GM21825 (cell line): ENCODE results near the gene B4GALT1.

Source experiments
- ATAC-seq: cut with Tn5 transposase; IDR thresholded peaks from one replicate; pipeline ENCODE4 v1.9.1; 2021; ENCODE audit warnings: mild to moderate bottlenecking, moderate library complexity; ENCODE audit not compliant: unreplicated experiment

The B4GALT1 gene

GRCh38 chr9:33125871-33126823, 41.0 kb downstream of the B4GALT1 start:
- ATAC-seq = no peak

GRCh38 chr9:33125461-33125860, 41.7 kb downstream of the B4GALT1 start:
- ATAC-seq = no peak

GRCh38 chr9:33124751-33125381, 42.3 kb downstream of the B4GALT1 start:
- ATAC-seq = peak; percentile 51

GRCh38 chr9:33124046-33124445, 43.1 kb downstream of the B4GALT1 start:
- ATAC-seq = no peak

- no peak for ATAC-seq
These were observed 43.6 kb downstream of the B4GALT1 start for GRCh38 chr9:33123407-33124031.

- ATAC-seq = no peak
These were observed 46.5 kb downstream of the B4GALT1 start for GRCh38 chr9:33120620-33121019.

- no peak for ATAC-seq
These were observed 49.3 kb downstream of the B4GALT1 start for GRCh38 chr9:33117796-33118195.

- no peak for ATAC-seq
These were observed 49.8 kb downstream of the B4GALT1 start for GRCh38 chr9:33117306-33117705.

- no peak for ATAC-seq
These were observed 50.3 kb downstream of the B4GALT1 start for GRCh38 chr9:33116860-33117259.

GRCh38 chr9:33114746-33115145, 52.4 kb downstream of the B4GALT1 start:
- no peak for ATAC-seq

- ATAC-seq = no peak
These were observed 53.2 kb downstream of the B4GALT1 start for GRCh38 chr9:33113799-33114547.

- ATAC-seq = no peak
These were observed 55.0 kb downstream of the B4GALT1 start for GRCh38 chr9:33112094-33112493.

GRCh38 chr9:33111631-33112030, 55.5 kb downstream of the B4GALT1 start:
- no peak for ATAC-seq

GRCh38 chr9:33110686-33111085, 56.5 kb downstream of the B4GALT1 start:
- no peak for ATAC-seq

- ATAC-seq = no peak
These were observed 57.1 kb downstream of the B4GALT1 start for GRCh38 chr9:33109850-33110595.

- no peak for ATAC-seq
These were observed 58.0 kb downstream of the B4GALT1 start for GRCh38 chr9:33109097-33109496.

GRCh38 chr9:33108472-33108871, 58.7 kb downstream of the B4GALT1 start:
- no peak for ATAC-seq

GRCh38 chr9:33107762-33108161, 59.4 kb downstream of the B4GALT1 start:
- ATAC-seq = no peak

- ATAC-seq = no peak
These were observed 60.1 kb downstream of the B4GALT1 start for GRCh38 chr9:33106827-33107621.
